ENCODE measurements around the gene CRYL1. TPM values are rescaled to one million over a fixed set of nuclear protein-coding genes. Genes with fewer than 3 reads are reported as not detected.

Gene CRYL1
- total and polyA plus RNA-seq, 2 of the 8 experiments (the other 6 are each of a cell fraction or from before 2014, with no cell fraction given), result 1.9 to 6.4 TPM

DNA sequence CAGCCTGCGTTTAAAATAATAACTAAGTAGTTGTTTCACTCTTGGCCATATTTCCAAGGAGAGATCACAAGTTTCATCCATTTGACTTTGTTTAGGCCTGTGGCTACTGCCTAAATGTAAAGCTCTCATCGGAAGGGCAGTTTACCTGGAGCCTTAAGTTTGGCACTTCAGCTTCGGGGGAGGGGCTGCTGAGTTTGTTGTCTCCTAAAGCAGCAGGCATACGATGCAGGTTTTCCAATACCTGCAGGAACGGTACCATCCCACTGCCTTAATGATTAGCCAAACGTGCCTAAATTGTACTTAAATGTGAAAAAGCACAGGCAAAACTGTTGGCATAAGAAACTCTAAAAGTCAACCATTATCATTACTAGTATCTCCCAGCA, 63.1 kb downstream of the CRYL1 start:
- H3K23ac ChIP-seq (ENCODE audit: insufficient read length), result no peak overlapping the region
- H2AFZ ChIP-seq (ENCODE audit: low read length), result no peak overlapping the region
- no peaks in the 10 kb centered on the region for H3K9me3 ChIP-seq (ENCODE audit: insufficient read depth in 2 of 2, low read depth in 1 of 2, low read length in 1 of 2)
- H3K4me2 ChIP-seq (ENCODE audit: insufficient read depth in 1 of 2, low read depth in 2 of 2, low read length in 2 of 2), result peak overlapping the region in 1 of 2 experiments; percentile 49; a peak in 2 of 4 replicates
- H4K8ac ChIP-seq (ENCODE audit: extremely low read depth, insufficient read depth, low read length), result no peak overlapping the region
- no peak overlapping the region for H3K4ac ChIP-seq (replicated peaks; ENCODE audit: insufficient read length, low read depth, low read length)
- no peak overlapping the region for H3K18ac ChIP-seq (ENCODE audit: extremely low read depth, low read length)
- H4K91ac ChIP-seq (replicated peaks; ENCODE audit: insufficient read length, low read length), result no peak overlapping the region
- H3K14ac ChIP-seq (ENCODE audit: insufficient read length), result no peak overlapping the region
- H3K27me3 ChIP-seq (replicated peaks in 1 of 4; ENCODE audit: control insufficient read depth in 3 of 4, extremely low read depth in 1 of 4, insufficient read depth in 3 of 4, low read length in 3 of 4), result no peaks in the 10 kb centered on the region
- POLR2A ChIA-PET (ENCODE audit: partially characterized antibody), result no interaction called here
- H3K79me1 ChIP-seq (ENCODE audit: low read depth, low read length), result no peaks in the 10 kb centered on the region
- H3K9ac ChIP-seq (replicated peaks in 1 of 4; ENCODE audit: extremely low read depth in 1 of 4, low read depth in 3 of 4, low read length in 3 of 4), result no peak overlapping the region
- H3K79me2 ChIP-seq (ENCODE audit: control insufficient read depth in 1 of 2, insufficient read depth in 2 of 2, low read length in 2 of 2), result no peaks in the 10 kb centered on the region
- 64% methylated on average over 6 of the region's 6 CpGs; no CpG with 5 or more reads in 1 of the 2 experiments for WGBS, 2 experiments (ENCODE audit: extremely low coverage in 1 of 2, insufficient coverage in 1 of 2, insufficient read length in 1 of 2, insufficient replicate concordance in 2 of 2, low coverage in 1 of 2, low lambda C conversion rate in 2 of 2, missing lambda C conversion rate in 1 of 2)
- no peak overlapping the region for H2BK15ac ChIP-seq (ENCODE audit: low read length)
- FAIRE-seq, result peak; percentile 24
- no peak for DNase-seq (ENCODE audit: low read depth in 1 of 2, low spot score in 2 of 2)
- no peak overlapping the region; a peak in 1 of 8 replicates for H3K4me3 ChIP-seq (ENCODE audit: extremely low read depth in 1 of 4, insufficient read depth in 2 of 4, low read depth in 3 of 4, low read length in 4 of 4)
- no peak overlapping the region for H2BK20ac ChIP-seq (ENCODE audit: low read length)
- H2BK120ac ChIP-seq (replicated peaks; ENCODE audit: low read depth, low read length), result no peak overlapping the region
- no peak overlapping the region for H2AK5ac ChIP-seq (ENCODE audit: low read depth, low read length)
- no peak overlapping the region for H3K27ac ChIP-seq (ENCODE audit: low read depth, low read length)
- no peak overlapping the region for H3K56ac ChIP-seq (replicated peaks; ENCODE audit: insufficient read length, low read depth, low read length)
- H2BK5ac ChIP-seq (ENCODE audit: low read depth, low read length), result no peak overlapping the region
- H4K20me1 ChIP-seq (replicated peaks in 1 of 2; ENCODE audit: control insufficient read depth in 1 of 2, insufficient read depth in 2 of 2, low read length in 2 of 2), result no peaks in the 10 kb centered on the region
- no peak overlapping the region for H2BK12ac ChIP-seq (ENCODE audit: low read depth, low read length)
- H3K23me2 ChIP-seq (ENCODE audit: low read depth, low read length), result no peaks in the 10 kb centered on the region; the same call in 1 of the 2 replicates
- CTCF ChIA-PET (ENCODE audit: partially characterized antibody), result interaction anchor here (0.6 to 1.1 kb wide), 3 partner anchors 14 to 280 kb away, joined by 3 to 4 read pairs (median 3); no protein-coding TSS in a partner anchor
- no peak overlapping the region for H4K5ac ChIP-seq (ENCODE audit: insufficient read length, low read depth, low read length)
- no peaks in the 10 kb centered on the region for H3K36me3 ChIP-seq (ENCODE audit: control insufficient read depth in 2 of 4, insufficient read depth in 4 of 4, low read length in 3 of 4)
- peaks cover 0 to 8% (median 1%) of the 10 kb centered on the region in 4 experiments; a peak in 4 of 7 replicates for H3K4me1 ChIP-seq (replicated peaks in 1 of 4; ENCODE audit: control insufficient read depth in 3 of 4, insufficient read depth in 4 of 4, low read length in 3 of 4)
- TF ChIP-seq SP4 (IDR thresholded peaks at IDR 0.05; ENCODE audit: low read length) (no peak), CEBPB (IDR thresholded peaks at IDR 0.05; ENCODE audit: low read depth, low read length) (no peak), CBX8 (IDR thresholded peaks at IDR 0.05; ENCODE audit: borderline replicate concordance, low read depth, low read length) (no peak), RXRA (IDR thresholded peaks at IDR 0.05; ENCODE audit: insufficient read depth, low read depth, low read length) (no peak), USF2 (IDR thresholded peaks at IDR 0.05; ENCODE audit: low read length) (no peak), NRF1 (IDR thresholded peaks at IDR 0.05; ENCODE audit: low read depth, low read length) (no peak), EZH2 (IDR thresholded peaks at IDR 0.05; ENCODE audit: low read depth, low read length, severe bottlenecking) (no peak), SUZ12 (IDR thresholded peaks at IDR 0.05; ENCODE audit: low read length) (no peak), SIX5 (IDR thresholded peaks at IDR 0.05; ENCODE audit: low read depth, low read length) (no peak), BCL11A (IDR thresholded peaks at IDR 0.05; ENCODE audit: low read depth in 2 of 2, low read length in 2 of 2) (no peak), MAFK (IDR thresholded peaks at IDR 0.05; ENCODE audit: low read depth, low read length) (no peak), TCF12 (IDR thresholded peaks at IDR 0.05; ENCODE audit: low read depth, low read length) (no peak)
- TF ChIP-seq, protein P1, sequence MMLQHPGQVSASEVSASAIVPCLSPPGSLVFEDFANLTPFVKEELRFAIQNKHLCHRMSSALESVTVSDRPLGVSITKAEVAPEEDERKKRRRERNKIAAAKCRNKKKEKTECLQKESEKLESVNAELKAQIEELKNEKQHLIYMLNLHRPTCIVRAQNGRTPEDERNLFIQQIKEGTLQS (IDR thresholded peaks at IDR 0.05; ENCODE audit: insufficient read depth, low read depth, low read length), result no peak
